Peyer's patch (tissue), 4 donors: ENCODE results near the gene TTC38. TPM values are rescaled to one million over a fixed set of nuclear protein-coding genes. Genes with fewer than 3 reads are reported as not detected.
A peak's percentile ranks its signal among the peaks of the same experiment; 100 is the strongest.

Experiments used
- DNase-seq, 3 donors: peaks; one replicate each; pipeline ENCODE4 v3.0.0-alpha.2; 2017 to 2019
- H3K27ac ChIP-seq, 4 donors: fragments of 200-600 bp; sonication (generic); one replicate each; pipeline ENCODE4 v1.5.1; 2016 to 2019
- H3K27me3 ChIP-seq, 2 donors: fragments of 200-600 bp; sonication (generic); one replicate each; pipeline ENCODE4 v1.5.1; 2019
- H3K36me3 ChIP-seq, 3 donors: fragments of 200-600 bp; sonication (generic); one replicate each; pipeline ENCODE4 v1.5.1; 2016 to 2019
- H3K4me1 ChIP-seq, 4 donors: fragments of 200-600 bp; sonication (generic); one replicate each; pipeline ENCODE4 v1.5.1; 2016 to 2019
- H3K4me3 ChIP-seq, 4 donors: fragments of 200-600 bp; sonication (generic); 1 replicate in 3 of 4; 2 replicates in 1 of 4; pipeline ENCODE4 v1.5.1; 2016 to 2019; ENCODE audit warnings: mild to moderate bottlenecking in 1 of 4
- H3K9me3 ChIP-seq, 4 donors: fragments of 200-600 bp; sonication (generic); one replicate each; pipeline ENCODE4 v1.5.1; 2016 to 2019; ENCODE audit warnings: mild to moderate bottlenecking in 1 of 4
- POLR2A ChIP-seq, 2 donors: fragments of 450-650 bp; IDR thresholded peaks; one replicate each; pipeline ENCODE4 v1.5.1; 2017; ENCODE audit warnings: antibody characterized with exemption in 2 of 2, mild to moderate bottlenecking in 2 of 2, moderate library complexity in 2 of 2
- total RNA-seq, 4 donors: library from RNA; depleted of rRNA; stranded (reverse); fragments of >200 nt; gene quantifications; one replicate each; pipeline ENCODE4 v1.1.0, GENCODE V29; 2016
- TF ChIP-seq, protein P1 (sequence below), 6 experiments: fragments of 450-650 bp in 4 of 6; fragments of 200-600 bp in 2 of 6; sonication (generic) in 1 of 6; IDR thresholded peaks; one replicate each; pipeline ENCODE4 v1.5.1; 2017 to 2019; ENCODE audit warnings: antibody characterized with exemption in 6 of 6, mild to moderate bottlenecking in 3 of 6, moderate library complexity in 1 of 6

The TTC38 gene
- total RNA-seq, 4 donors from 2014 or later, result 173 to 606 (median 587) TPM

DNA sequence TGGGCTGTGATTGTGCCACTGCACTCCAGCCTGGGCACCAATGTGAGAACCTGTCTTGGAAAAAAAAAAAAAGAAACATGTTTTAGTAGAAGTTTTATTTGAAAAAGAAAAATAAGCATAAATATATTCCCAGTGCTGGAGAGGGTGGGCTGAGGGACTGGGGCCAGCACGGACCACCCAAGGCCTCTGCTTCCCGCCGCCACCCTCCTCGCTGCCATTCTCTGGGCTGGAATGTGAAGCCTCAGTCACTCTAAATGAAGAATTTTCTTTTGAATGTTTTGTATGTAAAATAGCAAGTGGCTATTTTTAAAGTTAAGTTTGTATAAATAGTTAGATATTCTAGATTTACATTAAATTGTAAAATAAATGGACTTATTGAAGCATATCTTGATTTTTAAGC is 62.6 kb downstream of the TTC38 start:
- H3K27ac ChIP-seq, result no peak overlapping the region
- TF ChIP-seq, protein P1, sequence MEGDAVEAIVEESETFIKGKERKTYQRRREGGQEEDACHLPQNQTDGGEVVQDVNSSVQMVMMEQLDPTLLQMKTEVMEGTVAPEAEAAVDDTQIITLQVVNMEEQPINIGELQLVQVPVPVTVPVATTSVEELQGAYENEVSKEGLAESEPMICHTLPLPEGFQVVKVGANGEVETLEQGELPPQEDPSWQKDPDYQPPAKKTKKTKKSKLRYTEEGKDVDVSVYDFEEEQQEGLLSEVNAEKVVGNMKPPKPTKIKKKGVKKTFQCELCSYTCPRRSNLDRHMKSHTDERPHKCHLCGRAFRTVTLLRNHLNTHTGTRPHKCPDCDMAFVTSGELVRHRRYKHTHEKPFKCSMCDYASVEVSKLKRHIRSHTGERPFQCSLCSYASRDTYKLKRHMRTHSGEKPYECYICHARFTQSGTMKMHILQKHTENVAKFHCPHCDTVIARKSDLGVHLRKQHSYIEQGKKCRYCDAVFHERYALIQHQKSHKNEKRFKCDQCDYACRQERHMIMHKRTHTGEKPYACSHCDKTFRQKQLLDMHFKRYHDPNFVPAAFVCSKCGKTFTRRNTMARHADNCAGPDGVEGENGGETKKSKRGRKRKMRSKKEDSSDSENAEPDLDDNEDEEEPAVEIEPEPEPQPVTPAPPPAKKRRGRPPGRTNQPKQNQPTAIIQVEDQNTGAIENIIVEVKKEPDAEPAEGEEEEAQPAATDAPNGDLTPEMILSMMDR (IDR thresholded peaks at IDR 0.05), result no peak
- TF ChIP-seq POLR2A (IDR thresholded peaks at IDR 0.05), result no peak
- H3K9me3 ChIP-seq, result no peaks in the 10 kb centered on the region
- H3K36me3 ChIP-seq, result no peaks in the 10 kb centered on the region
- H3K4me1 ChIP-seq, result no peaks in the 10 kb centered on the region
- no peaks in the 10 kb centered on the region for H3K27me3 ChIP-seq
- no peak for DNase-seq
- no peak overlapping the region for H3K4me3 ChIP-seq

DNA sequence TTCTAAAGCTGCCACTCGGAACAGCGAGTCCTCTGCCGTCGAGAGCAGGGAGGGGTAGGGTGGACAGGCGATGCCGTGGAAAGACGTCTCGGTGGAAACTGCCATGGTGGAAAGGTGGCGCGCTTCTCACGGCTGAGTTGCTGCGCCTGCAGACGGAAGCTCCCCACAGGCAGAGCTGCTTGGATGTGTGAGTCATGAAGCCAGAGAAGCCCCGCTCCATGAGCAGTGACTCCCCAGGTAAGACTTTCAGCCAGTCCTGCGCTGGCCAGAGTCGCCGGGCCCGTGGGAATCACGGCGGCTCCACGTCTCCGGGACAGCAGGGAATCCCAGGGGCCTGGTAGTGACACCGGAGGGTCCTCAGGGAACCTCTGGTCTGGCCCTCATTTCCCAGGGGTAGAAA is 63.7 kb downstream of the TTC38 start:
- no peak overlapping the region for H3K27ac ChIP-seq
- no peak for DNase-seq
- H3K4me1 ChIP-seq, result peaks cover 0 to 2% (median 0%) of the 10 kb centered on the region in 4 donors
- no peak overlapping the region for H3K4me3 ChIP-seq
- TF ChIP-seq, protein P1 (IDR thresholded peaks at IDR 0.05), result no peak
- TF ChIP-seq POLR2A (IDR thresholded peaks at IDR 0.05), result no peak
- no peaks in the 10 kb centered on the region for H3K36me3 ChIP-seq
- H3K27me3 ChIP-seq, result no peaks in the 10 kb centered on the region
- H3K9me3 ChIP-seq, result no peaks in the 10 kb centered on the region

DNA sequence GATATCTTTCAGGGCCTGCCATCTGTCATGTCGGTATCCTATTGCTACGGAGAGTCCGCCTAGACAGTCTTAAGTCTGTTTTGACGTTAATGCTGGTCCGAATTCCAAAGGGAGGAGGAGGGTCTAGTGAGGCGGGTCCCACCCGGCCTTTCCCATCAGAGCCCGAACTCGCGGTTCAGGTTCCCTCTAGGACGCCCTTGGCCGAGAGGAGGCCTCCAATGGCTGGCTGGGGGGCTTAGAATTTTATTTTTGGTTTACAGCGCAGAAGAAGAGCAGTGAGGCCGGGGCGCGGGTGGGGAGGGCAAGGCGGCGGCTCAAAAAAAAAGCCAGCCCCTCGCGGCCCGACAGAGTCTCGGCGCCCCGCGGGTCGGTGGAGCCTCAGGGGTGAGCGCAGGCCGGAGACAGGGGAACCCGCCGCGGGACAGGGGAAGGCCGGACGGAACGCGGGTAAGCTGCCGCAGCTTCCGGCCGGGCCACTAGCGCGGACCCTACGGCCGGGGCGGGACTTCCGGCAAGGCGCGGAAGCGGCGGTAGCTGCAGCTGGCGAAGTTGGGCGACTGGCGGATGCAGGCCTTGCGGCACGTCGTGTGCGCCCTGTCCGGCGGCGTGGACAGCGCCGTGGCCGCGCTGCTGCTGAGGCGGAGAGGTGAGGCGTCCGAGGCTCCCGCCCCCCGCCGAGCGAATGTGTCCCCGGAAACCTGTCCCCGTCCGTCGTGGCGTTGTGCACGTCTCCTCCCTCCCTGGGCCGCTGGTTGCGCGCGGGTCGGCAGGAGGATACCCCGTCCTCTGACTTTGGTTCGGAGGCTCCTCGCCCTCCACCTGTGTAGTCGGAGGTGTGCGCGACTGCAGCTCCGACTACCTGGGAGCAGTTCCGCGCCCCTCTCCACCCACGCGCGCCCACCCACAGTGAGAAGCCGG is 67.7 kb downstream of the TTC38 start, which contains the start of gene TRMU:
Gene TRMU (plus strand): TSS at position 514 of the 918 bp plus-strand sequence. CDS start 51 bp downstream, at position 565.
- peaks cover 0 to 31% (median 0%) of the 10 kb centered on the region in 3 donors for H3K36me3 ChIP-seq
- TF ChIP-seq, protein P1 (IDR thresholded peaks at IDR 0.05), result peak in 1 of 6 experiments; percentile 4
- peak; percentile 57 to 63 for TF ChIP-seq POLR2A (IDR thresholded peaks at IDR 0.05)
- H3K4me3 ChIP-seq, result peak within 1 kb of the TSS; percentile 84 to 94 (median 90)
- H3K27ac ChIP-seq, result peak within 1 kb of the TSS; percentile 75 to 90 (median 85)
- DNase-seq, result peak; percentile 75 to 93 (median 90)
- no peaks in the 10 kb centered on the region for H3K9me3 ChIP-seq
- H3K27me3 ChIP-seq, result no peaks in the 10 kb centered on the region
- H3K4me1 ChIP-seq, result peaks cover 0 to 8% (median 0%) of the 10 kb centered on the region in 4 donors

DNA sequence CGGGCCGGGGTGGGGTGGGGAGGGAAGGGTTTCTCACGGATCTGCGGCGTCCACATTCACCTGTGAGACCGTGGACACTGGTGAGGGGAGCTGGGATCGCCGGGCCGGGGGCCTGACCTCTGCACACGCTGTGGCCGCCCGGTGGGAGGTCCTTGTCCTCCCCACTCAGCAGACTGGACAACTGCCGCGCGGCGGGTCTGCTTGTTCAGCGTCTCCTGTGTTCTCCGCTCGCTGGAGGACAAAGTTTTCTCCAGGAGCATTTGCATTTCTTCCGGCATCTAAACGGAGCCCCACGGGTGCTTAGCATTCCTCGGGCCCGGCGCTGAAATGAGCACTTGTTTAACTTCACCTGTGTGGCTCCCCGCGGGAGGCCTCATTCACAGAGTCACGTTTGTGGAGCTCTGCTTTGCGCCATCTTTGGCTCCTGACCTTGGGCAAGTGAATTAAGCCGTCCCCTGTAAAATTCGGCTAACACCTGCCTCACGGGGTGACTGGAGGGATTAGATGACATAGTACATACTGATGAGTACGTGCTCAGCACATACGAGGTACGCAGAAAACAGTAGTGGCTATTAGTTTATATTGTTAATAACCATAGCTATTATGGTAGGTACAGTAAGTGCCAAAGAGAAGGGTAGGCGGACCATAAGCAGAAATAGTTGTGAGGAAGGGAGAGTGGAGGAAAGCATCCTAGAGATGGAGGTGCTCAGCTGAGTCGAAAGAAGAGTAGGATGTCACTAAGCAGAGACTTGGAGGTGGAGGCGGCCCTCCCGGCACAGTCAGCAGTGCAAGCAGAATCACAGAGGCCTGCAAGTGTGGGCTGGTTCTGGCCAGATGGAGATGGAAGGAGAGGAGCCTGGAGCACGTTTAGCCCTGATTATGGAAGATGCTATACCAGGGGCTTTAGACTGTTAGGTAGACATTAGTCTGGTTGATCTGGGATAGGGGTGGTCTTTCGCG is 68.6 kb downstream of the TTC38 start:
- TF ChIP-seq, protein P1 (IDR thresholded peaks at IDR 0.05), result no peak
- TF ChIP-seq POLR2A (IDR thresholded peaks at IDR 0.05), result no peak
- Histone ChIP-seq H3K27me3 (no peaks in the 10 kb centered on the region), H3K9me3 (no peaks in the 10 kb centered on the region), H3K4me3 (peak overlapping the region; percentile 84 to 94 (median 90)), H3K36me3 (peaks cover 0 to 40% (median 0%) of the 10 kb centered on the region in 3 donors), H3K27ac (peak overlapping the region; percentile 75 to 90 (median 85)), H3K4me1 (peaks cover 0 to 8% (median 0%) of the 10 kb centered on the region in 4 donors)
- DNase-seq, result no peak

DNA sequence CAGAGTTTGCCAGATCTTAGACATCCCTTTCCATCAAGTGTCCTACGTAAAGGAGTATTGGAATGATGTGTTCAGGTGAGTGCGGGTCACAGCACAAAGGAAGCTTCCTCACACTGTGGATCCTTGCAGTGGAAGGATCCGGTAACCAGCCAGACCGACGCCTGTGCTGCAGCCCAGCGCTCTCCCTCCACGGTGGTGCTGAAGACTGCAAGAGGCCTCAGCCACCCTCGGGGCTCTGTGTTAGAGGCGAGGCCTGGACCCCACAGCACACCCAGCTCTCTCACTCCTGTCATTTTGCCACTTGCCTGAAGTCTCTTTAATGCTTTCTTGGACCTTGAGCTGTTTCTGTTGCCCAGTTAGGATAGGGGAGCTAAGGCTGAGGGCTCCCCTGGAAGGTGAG is 70.1 kb downstream of the TTC38 start:
- H3K4me3 ChIP-seq, result no peak overlapping the region
- H3K9me3 ChIP-seq, result no peaks in the 10 kb centered on the region
- TF ChIP-seq POLR2A (IDR thresholded peaks at IDR 0.05), result no peak
- TF ChIP-seq, protein P1 (IDR thresholded peaks at IDR 0.05), result no peak
- DNase-seq, result no peak
- no peak overlapping the region for H3K27ac ChIP-seq
- peaks cover 0 to 55% (median 0%) of the 10 kb centered on the region in 3 donors for H3K36me3 ChIP-seq
- peaks cover 0 to 8% (median 0%) of the 10 kb centered on the region in 4 donors for H3K4me1 ChIP-seq
- H3K27me3 ChIP-seq, result no peaks in the 10 kb centered on the region
